ENCODE data around the gene THSD4. TPM values are rescaled to one million over a fixed set of nuclear protein-coding genes. Genes with fewer than 3 reads are reported as not detected.

The THSD4 gene
- total and polyA plus RNA-seq, 4 donors = 6.0 to 42.4 (median 18.5) TPM

DNA sequence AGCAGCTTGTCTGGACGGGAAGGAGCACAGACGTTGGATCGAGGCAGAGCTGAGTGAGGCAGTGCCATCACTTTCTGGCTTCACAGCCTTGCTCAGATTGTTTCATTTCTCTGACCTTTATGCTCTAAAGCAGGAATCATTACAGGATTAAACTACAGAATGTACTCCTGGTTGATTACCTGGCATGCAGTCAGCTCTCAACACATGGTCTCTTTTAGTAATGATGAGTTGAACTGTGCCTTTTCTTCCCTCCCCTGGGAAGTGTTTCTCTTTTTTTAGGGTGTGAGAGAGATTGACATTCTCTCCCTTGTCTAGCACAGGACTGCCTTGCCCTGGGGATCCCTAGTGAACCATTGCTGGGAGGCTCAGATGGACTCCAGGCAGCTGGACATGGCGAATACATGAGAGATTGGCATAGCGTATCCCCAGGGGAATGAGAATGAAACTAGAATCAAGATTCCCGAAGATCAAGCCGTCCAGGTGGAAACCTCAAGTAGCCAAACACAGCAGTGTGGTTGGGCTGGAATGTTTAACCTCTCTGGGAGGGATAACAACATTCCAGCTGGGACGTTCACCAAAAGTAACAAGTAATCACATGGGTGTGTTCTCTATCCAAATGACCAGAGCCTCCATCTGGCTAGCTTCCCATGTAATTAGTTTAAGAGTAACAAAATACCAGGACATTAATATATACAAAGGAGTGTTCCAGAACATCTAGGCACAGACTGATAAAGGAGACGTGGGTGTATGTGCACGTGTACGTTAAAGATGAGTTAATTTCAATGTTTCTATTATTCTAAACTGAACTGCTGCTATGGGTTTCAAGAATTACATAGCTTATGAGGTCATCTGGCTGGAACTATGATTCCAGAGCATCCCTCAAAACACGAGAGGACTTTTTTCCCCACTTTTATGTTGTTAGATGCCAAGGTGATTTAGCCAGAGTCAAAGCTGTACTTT is 576.5 kb downstream of the THSD4 start:
- Histone ChIP-seq H3K9me3 (ENCODE audit: control insufficient read depth in 4 of 4, insufficient read depth in 3 of 4, low read length in 3 of 4) (peaks cover 0 to 2% (median 0%) of the 10 kb centered on the region in 4 donors), H3K27me3 (ENCODE audit: control insufficient read depth in 3 of 3, insufficient read depth in 3 of 3, low read length in 2 of 3) (no peaks in the 10 kb centered on the region), H3K36me3 (ENCODE audit: control insufficient read depth in 4 of 4, insufficient read depth in 4 of 4, low read length in 4 of 4) (no peaks in the 10 kb centered on the region), H3K4me3 (no peak overlapping the region), H3K9ac (ENCODE audit: insufficient read depth in 1 of 2, low read length in 2 of 2) (peak overlapping the region in 1 of 2 donors; percentile 14), H3K4me1 (ENCODE audit: control insufficient read depth in 5 of 5, insufficient read depth in 5 of 5, low read length in 5 of 5) (peaks cover 5 to 39% (median 16%) of the 10 kb centered on the region in 5 donors), H3K27ac (ENCODE audit: low read depth in 1 of 2, low read length in 1 of 2) (peak overlapping the region; percentile 15 to 80)
- ATAC-seq (ENCODE audit: insufficient read depth, low FRiP score) = peak; percentile 61
- 49 to 70% methylated on average over 12 of the region's 12 CpGs for WGBS, 2 donors
- peak; percentile 73 to 92 (median 86) for DNase-seq
- TF ChIP-seq, protein P1, sequence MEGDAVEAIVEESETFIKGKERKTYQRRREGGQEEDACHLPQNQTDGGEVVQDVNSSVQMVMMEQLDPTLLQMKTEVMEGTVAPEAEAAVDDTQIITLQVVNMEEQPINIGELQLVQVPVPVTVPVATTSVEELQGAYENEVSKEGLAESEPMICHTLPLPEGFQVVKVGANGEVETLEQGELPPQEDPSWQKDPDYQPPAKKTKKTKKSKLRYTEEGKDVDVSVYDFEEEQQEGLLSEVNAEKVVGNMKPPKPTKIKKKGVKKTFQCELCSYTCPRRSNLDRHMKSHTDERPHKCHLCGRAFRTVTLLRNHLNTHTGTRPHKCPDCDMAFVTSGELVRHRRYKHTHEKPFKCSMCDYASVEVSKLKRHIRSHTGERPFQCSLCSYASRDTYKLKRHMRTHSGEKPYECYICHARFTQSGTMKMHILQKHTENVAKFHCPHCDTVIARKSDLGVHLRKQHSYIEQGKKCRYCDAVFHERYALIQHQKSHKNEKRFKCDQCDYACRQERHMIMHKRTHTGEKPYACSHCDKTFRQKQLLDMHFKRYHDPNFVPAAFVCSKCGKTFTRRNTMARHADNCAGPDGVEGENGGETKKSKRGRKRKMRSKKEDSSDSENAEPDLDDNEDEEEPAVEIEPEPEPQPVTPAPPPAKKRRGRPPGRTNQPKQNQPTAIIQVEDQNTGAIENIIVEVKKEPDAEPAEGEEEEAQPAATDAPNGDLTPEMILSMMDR (IDR thresholded peaks at IDR 0.05; ENCODE audit: control extremely low read depth, extremely low read depth) = no peak

DNA sequence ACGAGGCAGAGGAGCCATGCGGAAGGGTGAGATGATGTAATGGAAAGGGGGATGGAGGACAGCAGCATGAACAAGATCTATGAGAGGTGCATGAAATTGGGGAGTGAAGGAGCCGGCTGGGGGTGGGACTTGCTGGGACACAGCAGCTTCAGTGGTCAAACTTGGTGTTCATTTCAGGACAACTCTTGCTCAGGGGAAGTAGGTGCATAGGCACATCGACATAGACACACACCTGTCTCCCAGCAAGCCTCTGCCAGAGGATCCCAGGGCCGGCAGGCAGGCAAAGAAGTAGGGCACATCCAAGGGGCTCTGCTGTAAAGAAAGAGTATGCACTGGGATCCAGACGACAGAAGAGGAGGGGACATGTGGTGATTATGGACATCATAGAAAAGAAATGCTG is 582.0 kb downstream of the THSD4 start:
- TF ChIP-seq, protein P1 (IDR thresholded peaks at IDR 0.05; ENCODE audit: control extremely low read depth, extremely low read depth) = no peak
- Histone ChIP-seq H3K27ac (ENCODE audit: low read depth in 1 of 2, low read length in 1 of 2) (no peak overlapping the region), H3K9me3 (ENCODE audit: control insufficient read depth in 4 of 4, insufficient read depth in 3 of 4, low read length in 3 of 4) (peaks cover 0 to 4% (median 0%) of the 10 kb centered on the region in 4 donors), H3K27me3 (ENCODE audit: control insufficient read depth in 3 of 3, insufficient read depth in 3 of 3, low read length in 2 of 3) (no peaks in the 10 kb centered on the region), H3K4me1 (ENCODE audit: control insufficient read depth in 5 of 5, insufficient read depth in 5 of 5, low read length in 5 of 5) (peaks cover 3 to 16% (median 7%) of the 10 kb centered on the region in 5 donors), H3K4me3 (no peak overlapping the region), H3K9ac (ENCODE audit: insufficient read depth in 1 of 2, low read length in 2 of 2) (no peak overlapping the region), H3K36me3 (ENCODE audit: control insufficient read depth in 4 of 4, insufficient read depth in 4 of 4, low read length in 4 of 4) (no peaks in the 10 kb centered on the region)
- WGBS, 2 donors = 85 to 92% methylated on average over 6 of the region's 6 CpGs
- ATAC-seq (ENCODE audit: insufficient read depth, low FRiP score) (no peak), DNase-seq (no peak)

DNA sequence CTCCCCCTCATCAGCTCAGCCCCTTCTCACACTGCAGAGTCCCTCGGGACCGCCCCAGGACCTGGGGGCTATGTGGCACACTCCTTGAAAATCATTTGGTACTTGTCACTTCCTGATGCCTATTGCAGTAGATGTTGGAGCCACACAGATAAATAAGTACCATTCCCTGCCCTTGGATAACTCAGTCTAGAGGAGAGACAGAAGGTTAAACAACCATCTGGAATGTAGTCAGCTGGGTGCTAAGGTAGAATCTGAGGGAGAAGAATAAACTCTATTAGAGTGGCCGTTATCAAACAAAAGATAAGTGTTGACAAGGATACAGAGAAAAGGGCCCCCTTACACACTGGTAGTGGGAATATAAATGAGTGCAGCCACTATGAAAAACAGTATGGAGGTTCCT is 582.8 kb downstream of the THSD4 start:
- TF ChIP-seq, protein P1 (IDR thresholded peaks at IDR 0.05; ENCODE audit: control extremely low read depth, extremely low read depth) = no peak
- Histone ChIP-seq H3K4me1 (ENCODE audit: control insufficient read depth in 5 of 5, insufficient read depth in 5 of 5, low read length in 5 of 5) (peaks cover 0 to 8% (median 3%) of the 10 kb centered on the region in 5 donors), H3K4me3 (no peak overlapping the region), H3K9me3 (ENCODE audit: control insufficient read depth in 4 of 4, insufficient read depth in 3 of 4, low read length in 3 of 4) (peaks cover 0 to 4% (median 0%) of the 10 kb centered on the region in 4 donors), H3K9ac (ENCODE audit: insufficient read depth in 1 of 2, low read length in 2 of 2) (no peak overlapping the region), H3K36me3 (ENCODE audit: control insufficient read depth in 4 of 4, insufficient read depth in 4 of 4, low read length in 4 of 4) (no peaks in the 10 kb centered on the region), H3K27me3 (ENCODE audit: control insufficient read depth in 3 of 3, insufficient read depth in 3 of 3, low read length in 2 of 3) (no peaks in the 10 kb centered on the region), H3K27ac (ENCODE audit: low read depth in 1 of 2, low read length in 1 of 2) (no peak overlapping the region)
- ATAC-seq (ENCODE audit: insufficient read depth, low FRiP score) (no peak), DNase-seq (no peak)
- WGBS, 2 donors = 73 to 84% methylated on average over 3 of the region's 3 CpGs

Data from lung (tissue), 12 donors.